Suprapubic skin (tissue), 4 donors: ENCODE data around the gene GTF2H4.

Experiments
- POLR2A ChIP-seq, 2 donors: fragments of 450-650 bp; IDR thresholded peaks; one replicate each; pipeline ENCODE4 v1.6.1; 2017; ENCODE audit warnings: antibody characterized with exemption in 2 of 2, mild to moderate bottlenecking in 2 of 2, moderate library complexity in 2 of 2
- POLR2AphosphoS5 ChIP-seq, 3 donors: sonication (generic); formaldehyde crosslinking; IDR thresholded peaks; one replicate each; pipeline ENCODE4 v1.6.1; 2017; ENCODE audit warnings: antibody characterized with exemption in 3 of 3
- TF ChIP-seq, protein P1 (sequence below), 2 donors: fragments of 200-600 bp in 1 of 2; fragments of 450-650 bp in 1 of 2; sonication (generic) in 1 of 2; IDR thresholded peaks; one replicate each; pipeline ENCODE4 v1.5.1; 2016 to 2019; ENCODE audit warnings: antibody characterized with exemption in 2 of 2, mild to moderate bottlenecking in 1 of 2, moderate library complexity in 1 of 2

DNA sequence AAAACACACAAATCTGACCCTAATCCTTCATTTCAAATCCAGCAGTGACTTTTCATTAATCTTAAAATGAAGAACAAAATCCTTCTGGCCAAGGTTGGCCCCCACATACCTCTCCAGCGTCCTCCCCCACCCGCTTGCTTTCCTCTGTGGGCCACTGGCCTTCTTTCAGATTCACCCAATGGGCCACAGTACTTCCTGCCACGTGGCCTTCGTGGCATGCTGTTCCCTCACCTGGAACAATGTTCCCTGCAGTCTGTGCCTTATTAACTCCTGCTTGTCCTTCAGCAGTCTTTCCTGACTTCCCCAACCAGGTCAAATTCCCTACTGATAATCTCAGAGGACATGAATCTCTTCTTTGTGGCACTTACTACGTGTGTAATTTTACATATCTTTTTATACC is 5.3 kb upstream of the GTF2H4 start:
- no peak for TF ChIP-seq POLR2A (IDR thresholded peaks at IDR 0.05)
- TF ChIP-seq, protein P1, sequence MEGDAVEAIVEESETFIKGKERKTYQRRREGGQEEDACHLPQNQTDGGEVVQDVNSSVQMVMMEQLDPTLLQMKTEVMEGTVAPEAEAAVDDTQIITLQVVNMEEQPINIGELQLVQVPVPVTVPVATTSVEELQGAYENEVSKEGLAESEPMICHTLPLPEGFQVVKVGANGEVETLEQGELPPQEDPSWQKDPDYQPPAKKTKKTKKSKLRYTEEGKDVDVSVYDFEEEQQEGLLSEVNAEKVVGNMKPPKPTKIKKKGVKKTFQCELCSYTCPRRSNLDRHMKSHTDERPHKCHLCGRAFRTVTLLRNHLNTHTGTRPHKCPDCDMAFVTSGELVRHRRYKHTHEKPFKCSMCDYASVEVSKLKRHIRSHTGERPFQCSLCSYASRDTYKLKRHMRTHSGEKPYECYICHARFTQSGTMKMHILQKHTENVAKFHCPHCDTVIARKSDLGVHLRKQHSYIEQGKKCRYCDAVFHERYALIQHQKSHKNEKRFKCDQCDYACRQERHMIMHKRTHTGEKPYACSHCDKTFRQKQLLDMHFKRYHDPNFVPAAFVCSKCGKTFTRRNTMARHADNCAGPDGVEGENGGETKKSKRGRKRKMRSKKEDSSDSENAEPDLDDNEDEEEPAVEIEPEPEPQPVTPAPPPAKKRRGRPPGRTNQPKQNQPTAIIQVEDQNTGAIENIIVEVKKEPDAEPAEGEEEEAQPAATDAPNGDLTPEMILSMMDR (IDR thresholded peaks at IDR 0.05), result no peak
- TF ChIP-seq POLR2AphosphoS5 (IDR thresholded peaks at IDR 0.05), result no peak
